ENCODE measurements around the gene ZYX.
"Not testable (repeated sequence)": the region's sequence is repeated elsewhere in the genome, so short reads cannot be mapped to it uniquely, and the experiment has no call there.

ZYX gene

GRCh38 chr7:143401265-143401664, 20.1 kb downstream of the ZYX start:
- H3K4me3 ChIP-seq (ENCODE audit: low read length): no peak overlapping the region
- DNase-seq (ENCODE audit: low read depth): no peak
- no peak for TF ChIP-seq CTCF (conservative IDR thresholded peaks at IDR 0.05; ENCODE audit: low read length)

- H3K4me3 ChIP-seq (ENCODE audit: low read length); DNase-seq (ENCODE audit: low read depth): not testable (repeated sequence)
These were observed 21.1 kb downstream of the ZYX start for GRCh38 chr7:143402233-143402632.

GRCh38 chr7:143405173-143406001, 24.2 kb downstream of the ZYX start:
- no peak for TF ChIP-seq CTCF (conservative IDR thresholded peaks at IDR 0.05; ENCODE audit: low read length)
- no peak overlapping the region for H3K4me3 ChIP-seq (ENCODE audit: low read length)
- peak; percentile 49 for DNase-seq (ENCODE audit: low read depth)

- TF ChIP-seq CTCF (conservative IDR thresholded peaks at IDR 0.05; ENCODE audit: low read length): no peak
- no peak for DNase-seq (ENCODE audit: low read depth)
- no peak overlapping the region for H3K4me3 ChIP-seq (ENCODE audit: low read length)
These were observed 24.8 kb downstream of the ZYX start for GRCh38 chr7:143406002-143406357.

- H3K4me3 ChIP-seq (ENCODE audit: low read length): no peak overlapping the region
- no peak for DNase-seq (ENCODE audit: low read depth)
These were observed 26.4 kb downstream of the ZYX start for GRCh38 chr7:143407287-143408251.

GRCh38 chr7:143408252-143408685, 27.1 kb downstream of the ZYX start:
- TF ChIP-seq CTCF (conservative IDR thresholded peaks at IDR 0.05; ENCODE audit: low read length): no peak
- no peak for DNase-seq (ENCODE audit: low read depth)
- no peak overlapping the region for H3K4me3 ChIP-seq (ENCODE audit: low read length)

More at GRCh38 chr7:143407287-143408251, 26.4 kb downstream of the ZYX start:
- no peak for TF ChIP-seq CTCF (conservative IDR thresholded peaks at IDR 0.05; ENCODE audit: low read length)

- no peak for DNase-seq (ENCODE audit: low read depth)
- no peak within 1 kb of the TSS for H3K4me3 ChIP-seq (ENCODE audit: low read length)
- peak; percentile 43 for TF ChIP-seq CTCF (conservative IDR thresholded peaks at IDR 0.05; ENCODE audit: low read length)
These were observed 27.8 kb downstream of the ZYX start, which contains the start of gene EPHA1 for GRCh38 chr7:143408686-143409561. EPHA1 (minus strand) TSS chr7:143408856; CDS start chr7:143408805, 51 bp downstream.
